Measurements from ENCODE around the gene SETD1B. TPM values are rescaled to one million over a fixed set of nuclear protein-coding genes. Genes with fewer than 3 reads are reported as not detected.

SETD1B gene
- total RNA-seq, 1 donor from 2014 or later = 22.7 TPM

GRCh38 chr12:121806546-121807423 is 3.0 kb downstream of the SETD1B start:
- peaks cover 18 to 34% of the 10 kb centered on the region in 2 donors for H3K4me1 ChIP-seq
- H3K27ac ChIP-seq = peak overlapping the region; percentile 89 to 100
- H3K4me3 ChIP-seq = peak overlapping the region; percentile 94 to 98
- no peaks in the 10 kb centered on the region for H3K9me3 ChIP-seq
- no peak for DNase-seq (ENCODE audit: low spot score in 2 of 2)
- intact Hi-C loops (cut with DNase I) = no loop called here
- no peaks in the 10 kb centered on the region for H3K27me3 ChIP-seq
- TF ChIP-seq CTCF (IDR thresholded peaks at IDR 0.05) = no peak
- H3K36me3 ChIP-seq = peaks cover 30 to 32% of the 10 kb centered on the region in 2 donors

- Histone ChIP-seq H3K27ac (peak overlapping the region in 1 of 2 donors; percentile 100), H3K9me3 (no peaks in the 10 kb centered on the region), H3K27me3 (no peaks in the 10 kb centered on the region), H3K4me3 (peak overlapping the region in 1 of 2 donors; percentile 94), H3K36me3 (peaks cover 30 to 32% of the 10 kb centered on the region in 2 donors), H3K4me1 (peaks cover 20 to 42% of the 10 kb centered on the region in 2 donors)
- no peak for DNase-seq (ENCODE audit: low spot score in 2 of 2)
- TF ChIP-seq CTCF (IDR thresholded peaks at IDR 0.05) = no peak
- intact Hi-C loops (cut with DNase I) = no loop called here
Observed at GRCh38 chr12:121807642-121808347, 4.0 kb downstream of the SETD1B start.

GRCh38 chr12:121808623-121809022 is 4.8 kb downstream of the SETD1B start:
- H3K36me3 ChIP-seq = peaks cover 31 to 32% of the 10 kb centered on the region in 2 donors
- no peak overlapping the region for H3K4me3 ChIP-seq
- intact Hi-C loops (cut with DNase I) = no loop called here
- no peak for DNase-seq (ENCODE audit: low spot score in 2 of 2)
- peaks cover 23 to 49% of the 10 kb centered on the region in 2 donors for H3K4me1 ChIP-seq
- H3K27me3 ChIP-seq = no peaks in the 10 kb centered on the region
- no peaks in the 10 kb centered on the region for H3K9me3 ChIP-seq
- no peak for TF ChIP-seq CTCF (IDR thresholded peaks at IDR 0.05)
- no peak overlapping the region for H3K27ac ChIP-seq

- H3K36me3 ChIP-seq = peaks cover 37 to 42% of the 10 kb centered on the region in 2 donors
- DNase-seq (ENCODE audit: low spot score in 2 of 2) = no peak
- intact Hi-C loops (cut with DNase I) = no loop called here
- no peak overlapping the region for H3K4me3 ChIP-seq
- no peak overlapping the region for H3K27ac ChIP-seq
- H3K4me1 ChIP-seq = peaks cover 24 to 51% of the 10 kb centered on the region in 2 donors
- H3K27me3 ChIP-seq = no peaks in the 10 kb centered on the region
- no peaks in the 10 kb centered on the region for H3K9me3 ChIP-seq
- TF ChIP-seq CTCF (IDR thresholded peaks at IDR 0.05) = no peak
Observed at GRCh38 chr12:121809712-121810116, 5.9 kb downstream of the SETD1B start.

GRCh38 chr12:121810234-121810817 is 6.5 kb downstream of the SETD1B start:
- H3K27ac ChIP-seq = peak overlapping the region in 1 of 2 donors; percentile 80
- peaks cover 24 to 51% of the 10 kb centered on the region in 2 donors for H3K4me1 ChIP-seq
- no peaks in the 10 kb centered on the region for H3K27me3 ChIP-seq
- intact Hi-C loops (cut with DNase I) = no loop called here
- no peak for TF ChIP-seq CTCF (IDR thresholded peaks at IDR 0.05)
- peaks cover 43 to 48% of the 10 kb centered on the region in 2 donors for H3K36me3 ChIP-seq
- H3K4me3 ChIP-seq = peak overlapping the region in 1 of 2 donors; percentile 69
- H3K9me3 ChIP-seq = no peaks in the 10 kb centered on the region
- DNase-seq (ENCODE audit: low spot score in 2 of 2) = peak in 1 of 2 donors; percentile 65
